ENCODE data around the gene HLCS.

The HLCS gene

DNA sequence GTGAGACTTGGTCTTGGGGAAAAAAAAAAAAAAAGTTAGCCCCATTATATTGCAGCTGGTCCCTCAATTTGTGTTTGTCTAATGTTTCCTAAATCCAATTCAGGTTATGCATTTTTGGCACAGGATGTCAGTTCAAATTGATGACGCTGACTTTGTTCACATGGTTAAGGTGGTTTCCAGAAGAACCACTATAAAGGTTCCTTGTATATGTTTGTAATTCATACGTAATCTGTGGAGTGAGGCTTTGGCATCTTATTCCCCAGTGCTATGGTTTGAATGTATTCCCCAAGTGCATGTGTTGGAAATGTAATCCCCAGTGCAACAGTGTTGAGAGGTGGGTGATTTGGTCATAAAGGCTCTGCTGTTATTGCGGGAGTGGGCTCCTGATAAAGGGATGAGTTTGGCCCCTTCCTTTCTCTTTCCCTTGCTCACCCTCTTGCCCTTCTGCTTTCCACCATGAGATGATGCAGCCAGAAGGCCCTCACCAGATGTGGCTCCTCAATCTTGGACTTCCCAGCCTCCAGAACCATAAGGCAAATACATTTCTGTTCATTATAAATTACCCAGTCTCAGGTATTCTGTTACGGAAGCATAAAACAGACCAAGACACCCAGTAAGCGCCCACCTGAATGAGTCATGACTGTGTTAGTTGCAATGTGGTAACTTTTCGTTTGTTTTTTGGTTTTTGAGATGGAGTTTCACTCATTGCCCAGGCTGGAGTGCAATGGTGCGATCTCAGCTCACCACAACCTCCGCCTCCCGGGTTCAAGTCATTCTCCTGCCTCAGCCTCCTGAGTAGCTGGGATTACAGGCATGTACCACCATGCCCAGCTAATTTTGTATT lies 19.5 kb upstream of the HLCS start:
- DNase-seq (ENCODE audit: low read depth), result no peak

DNA sequence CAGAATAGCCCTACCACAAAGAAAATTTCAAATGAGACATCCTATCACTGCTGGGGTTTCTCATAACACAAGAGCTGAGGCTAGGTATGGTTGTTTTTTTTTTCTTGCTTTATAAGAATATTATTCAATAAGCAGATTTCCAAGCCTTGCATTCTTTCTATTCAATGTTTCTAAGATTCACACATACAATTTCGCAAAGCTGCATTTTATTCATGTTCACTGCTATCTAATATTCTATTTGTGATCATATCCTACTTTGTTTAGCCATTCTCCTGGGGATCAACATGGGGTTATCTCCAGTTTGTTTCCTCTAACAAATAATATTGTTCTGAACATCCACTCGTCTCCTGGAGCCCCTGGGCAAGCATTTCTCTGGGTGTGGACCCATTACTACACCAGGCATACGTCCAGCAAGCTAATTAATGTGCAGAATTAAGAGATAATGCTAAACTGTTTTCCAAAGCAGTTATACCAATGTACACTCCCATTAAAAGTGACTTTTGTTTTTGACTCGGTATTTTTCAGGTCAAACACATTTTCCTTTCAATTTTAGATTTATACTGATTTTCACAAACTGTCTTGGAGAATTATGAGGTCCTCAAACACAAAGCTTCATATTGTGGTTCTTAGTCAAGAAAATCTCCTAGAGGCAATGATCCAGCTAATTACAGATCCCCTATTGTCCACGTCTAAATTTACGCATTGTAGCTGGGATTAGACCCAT lies 15.7 kb upstream of the HLCS start:
- no peak for DNase-seq (ENCODE audit: low read depth)

DNA sequence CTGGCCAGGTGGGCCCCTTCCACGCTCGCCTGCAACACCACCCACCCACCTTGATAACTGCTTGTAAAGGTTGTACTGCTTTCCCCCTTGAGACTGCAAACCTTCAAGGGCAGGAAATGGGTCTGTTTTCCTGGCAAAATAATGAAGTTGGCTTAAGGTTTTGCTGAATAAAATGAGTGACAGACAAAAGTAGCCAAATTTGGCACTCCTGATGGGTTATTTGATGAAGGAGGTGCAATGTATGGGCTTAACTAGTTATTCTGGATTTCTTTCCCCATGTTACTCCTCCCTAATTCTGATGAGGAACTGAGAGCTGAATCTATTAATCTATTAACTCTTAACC lies 14.6 kb upstream of the HLCS start:
- DNase-seq (ENCODE audit: low read depth), result no peak

DNA sequence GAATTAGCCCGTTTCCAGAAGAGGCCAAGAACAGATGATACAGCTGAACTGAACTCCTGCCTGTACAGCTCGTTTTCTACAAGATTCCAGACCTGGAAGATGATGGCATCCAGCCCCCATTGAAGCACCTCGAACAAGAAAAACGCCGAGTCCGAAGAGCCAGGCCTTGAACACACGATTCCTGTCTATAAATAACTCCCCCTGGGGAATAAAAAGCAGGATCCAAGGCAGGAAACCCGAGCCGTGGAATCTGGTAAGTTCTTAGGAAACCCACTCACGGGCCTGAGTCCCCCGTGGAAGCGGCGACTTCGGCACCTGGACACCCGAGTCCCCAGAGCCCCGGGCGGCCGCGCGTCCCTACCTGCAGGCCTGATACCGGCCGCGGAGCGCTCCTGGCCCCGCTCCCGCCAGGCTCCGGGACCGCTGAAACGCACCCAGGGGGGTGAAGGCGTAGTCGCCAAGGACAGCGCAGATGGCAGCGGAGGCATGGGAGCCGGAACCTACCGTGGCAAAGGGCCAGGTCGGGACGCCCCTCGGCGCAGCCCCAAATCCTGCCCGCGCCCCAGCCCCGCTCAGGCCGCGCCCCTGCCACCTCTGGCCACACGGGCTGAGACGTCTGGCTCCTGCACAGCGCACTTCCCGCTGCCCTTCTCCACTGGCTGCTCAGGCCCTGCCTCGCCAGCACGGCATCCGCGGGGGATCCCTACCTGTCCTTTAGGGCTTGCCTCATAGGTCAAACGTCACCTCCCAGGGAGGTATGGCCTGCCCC lies 14.0 kb upstream of the HLCS start:
- DNase-seq (ENCODE audit: low read depth), result no peak

DNA sequence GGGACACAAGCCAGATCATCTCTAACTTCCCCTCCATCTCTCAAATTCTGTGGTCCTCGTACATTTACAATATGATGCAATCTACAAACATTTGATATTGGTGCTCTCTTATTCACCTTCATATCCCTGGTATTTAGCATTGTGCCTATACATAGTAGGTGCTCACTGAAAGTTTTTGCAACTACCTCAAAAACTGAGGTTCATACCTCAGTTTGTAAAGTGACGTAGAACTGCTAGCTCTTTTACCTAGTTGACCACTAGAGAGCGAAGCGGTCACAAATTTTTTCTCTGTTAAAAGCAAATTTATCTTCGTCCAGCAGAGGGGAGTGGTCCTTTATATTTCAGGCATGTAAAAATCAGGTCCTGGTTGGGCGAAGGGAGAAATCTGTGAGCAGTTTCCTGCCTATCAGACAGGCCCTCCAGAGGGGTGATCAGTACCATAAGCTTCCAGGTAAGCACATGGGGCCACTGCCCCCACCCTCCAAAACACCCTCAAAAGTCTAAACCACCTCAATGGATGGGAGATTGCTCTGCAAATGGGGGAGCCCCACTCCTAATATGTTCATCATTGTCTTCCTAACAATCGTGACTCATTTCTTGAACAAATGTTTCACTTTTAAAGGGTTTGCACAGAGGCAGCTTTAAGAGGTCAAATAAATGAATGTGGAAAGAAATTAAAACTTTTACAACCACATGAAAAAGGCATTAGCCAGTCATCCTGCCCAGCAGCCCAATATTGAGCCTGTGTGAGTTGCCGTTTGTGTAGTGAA lies 10.6 kb upstream of the HLCS start:
- no peak for DNase-seq (ENCODE audit: low read depth)

DNA sequence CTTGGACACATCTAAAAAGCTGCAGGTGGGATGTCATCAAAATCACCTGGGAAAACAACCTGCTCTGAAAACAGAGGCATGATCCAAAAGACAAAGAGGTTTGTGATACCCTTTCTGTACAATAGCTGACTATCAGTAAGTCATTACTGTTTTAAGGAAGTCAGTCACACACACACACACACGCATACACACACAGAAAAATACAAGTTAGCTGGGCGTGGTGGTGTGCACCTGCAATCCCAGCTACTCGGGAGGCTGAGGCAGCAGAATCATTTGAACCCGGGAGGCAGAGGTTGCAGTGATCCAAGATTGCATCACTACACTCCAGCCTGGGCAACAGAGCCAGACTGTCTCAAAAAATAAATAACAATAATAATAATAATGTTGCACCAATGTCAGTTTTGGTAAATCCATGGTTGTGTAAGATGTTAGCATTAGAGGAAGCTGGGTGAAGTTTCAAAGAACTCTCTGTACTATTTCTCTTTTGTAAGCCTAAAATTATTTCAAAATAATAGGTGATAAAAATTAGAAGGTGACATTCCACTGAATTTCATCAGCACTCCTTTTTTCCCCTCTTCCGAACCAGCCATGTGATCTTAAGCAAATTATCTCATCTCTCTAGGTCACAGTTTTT lies 9.9 kb upstream of the HLCS start:
- no peak for DNase-seq (ENCODE audit: low read depth)

DNA sequence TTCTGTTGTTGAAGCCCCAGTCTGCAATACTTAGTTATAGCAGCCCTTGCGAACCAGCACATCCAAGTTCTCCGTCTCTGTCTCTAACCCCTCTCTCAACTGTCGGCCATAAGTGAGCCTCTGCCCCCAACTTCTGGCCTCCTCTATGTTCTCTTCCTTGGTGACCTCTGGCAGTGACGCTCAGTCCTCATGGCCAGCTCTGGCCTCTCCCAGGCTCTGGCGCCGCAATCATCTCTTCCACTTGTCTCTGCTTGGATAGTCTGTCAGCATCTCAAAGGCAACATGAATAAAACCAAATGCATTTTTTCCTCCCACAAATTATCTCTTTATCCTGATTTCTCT lies 8.4 kb upstream of the HLCS start:
- no peak for DNase-seq (ENCODE audit: low read depth)

DNA sequence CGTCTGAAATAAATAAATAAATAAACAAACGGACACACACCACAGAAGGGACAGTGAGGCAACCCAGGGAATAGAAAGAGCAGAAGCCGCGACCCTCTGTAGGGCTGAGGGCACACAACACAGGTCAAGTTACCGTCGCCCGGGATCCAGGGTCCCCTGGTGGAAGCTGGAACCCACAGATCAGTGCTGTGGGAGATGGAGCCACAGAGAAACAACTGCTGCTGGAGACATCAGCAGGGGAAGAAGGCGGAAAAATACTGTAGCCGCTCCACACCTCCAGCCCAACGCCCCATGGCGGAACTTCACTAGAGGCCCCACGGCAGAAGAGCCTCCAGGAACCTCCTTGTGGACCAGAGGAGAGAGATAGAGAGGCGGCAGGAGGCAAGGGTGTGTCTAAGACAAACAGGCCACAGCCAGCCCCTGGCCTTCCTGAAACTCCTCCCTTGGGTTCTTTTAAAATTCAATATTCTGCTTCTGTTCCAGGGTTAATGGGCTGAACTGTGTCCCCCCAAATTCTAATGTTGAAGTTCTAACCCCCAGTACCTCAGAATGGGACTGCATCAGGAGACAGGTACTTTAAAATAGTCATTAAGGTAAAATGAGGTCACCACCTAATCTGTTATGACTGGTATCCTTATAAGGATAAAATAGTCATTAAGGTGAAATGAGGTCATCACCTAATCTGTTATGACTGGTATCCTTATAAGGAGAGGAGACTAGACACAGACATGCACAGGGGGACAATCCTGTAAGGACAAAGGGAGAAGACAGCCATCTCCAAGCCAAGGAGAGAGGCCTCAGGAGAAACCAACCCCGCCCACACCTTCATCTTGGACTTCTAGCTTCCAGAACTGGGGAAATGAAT lies 7.7 kb upstream of the HLCS start:
- DNase-seq (ENCODE audit: low read depth), result no peak

DNA sequence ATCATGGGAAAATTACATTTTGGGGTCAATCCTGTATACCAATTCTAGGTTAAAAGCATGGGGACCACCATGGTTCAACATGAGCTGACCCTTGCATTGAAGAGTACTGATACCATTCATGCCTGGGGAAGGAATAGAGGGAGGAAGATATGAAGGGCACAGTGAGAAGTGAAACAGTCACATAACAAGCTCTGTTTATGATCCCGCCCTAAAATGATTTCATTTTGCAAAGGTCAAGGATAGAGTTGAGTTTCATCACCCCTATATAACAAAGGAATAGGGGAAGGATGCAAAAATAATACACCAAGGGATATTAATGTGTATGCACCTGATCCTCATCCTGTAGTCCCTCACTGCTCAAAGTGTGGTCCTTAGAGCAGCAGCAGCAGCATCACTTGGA lies 2.5 kb upstream of the HLCS start:
- no peak for DNase-seq (ENCODE audit: low read depth)

DNA sequence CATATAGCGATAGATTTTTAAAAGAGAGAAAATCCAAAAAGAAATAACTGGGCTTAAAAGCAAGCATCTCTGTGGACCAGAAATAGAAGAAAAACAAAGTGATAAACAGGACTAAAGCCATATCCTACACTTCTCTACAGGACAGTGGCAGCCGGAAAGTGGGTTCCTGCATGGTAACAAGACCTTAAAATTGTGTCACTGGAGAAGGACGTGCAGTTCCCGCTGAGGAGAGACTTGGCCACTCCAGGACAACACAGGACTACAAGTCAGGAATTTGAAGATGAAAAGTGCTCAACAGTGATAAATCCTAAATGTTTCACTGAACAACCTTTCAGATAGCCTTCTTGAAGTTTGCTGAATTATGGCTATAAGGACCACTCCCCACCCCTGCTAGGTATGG lies 1.9 kb upstream of the HLCS start:
- DNase-seq (ENCODE audit: low read depth), result no peak

DNA sequence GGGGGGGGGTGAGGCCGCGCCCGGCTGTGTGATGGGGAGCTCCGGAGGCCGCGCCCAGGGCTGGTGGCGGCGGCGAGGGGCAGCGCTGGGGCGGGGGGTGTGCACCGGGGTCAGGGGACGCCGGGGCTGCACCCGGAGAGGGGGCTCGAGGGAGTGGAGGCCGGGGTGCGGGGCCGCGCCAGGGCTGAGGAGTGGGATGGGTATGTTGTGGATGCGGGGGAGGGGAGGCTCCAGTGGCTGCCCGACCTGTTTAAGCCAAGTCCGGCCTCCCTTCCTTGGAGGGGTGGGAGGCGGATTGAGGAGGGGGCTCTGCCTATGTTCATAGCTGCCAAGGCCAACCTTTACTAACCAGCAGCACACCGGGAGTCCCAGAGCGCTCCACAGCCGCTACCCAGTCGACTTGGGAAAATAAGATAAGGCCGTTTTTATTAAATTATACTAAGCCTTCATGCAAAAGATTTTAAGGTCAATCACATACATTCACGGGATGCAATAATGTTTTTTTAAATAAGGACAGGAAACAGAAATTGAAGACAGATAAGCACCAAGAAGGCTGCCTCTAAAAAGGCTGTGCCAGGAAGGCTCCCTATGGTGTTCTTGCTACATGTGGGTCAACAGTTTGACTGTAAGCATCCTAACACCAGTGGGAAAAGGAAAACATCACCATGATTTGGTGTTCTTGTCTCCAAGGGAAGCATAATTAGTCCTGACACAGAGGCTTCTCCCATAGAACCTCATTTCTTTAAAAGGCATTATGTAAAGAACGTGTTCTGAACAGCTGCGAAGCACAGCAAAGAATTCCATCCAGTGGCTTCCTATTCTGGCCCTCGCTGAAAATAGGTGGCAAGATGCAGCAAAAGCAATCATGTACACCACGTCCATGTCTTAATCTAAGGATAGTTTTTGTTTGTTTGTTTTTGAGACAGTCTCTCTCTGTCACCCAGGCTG lies 626 bp upstream of the HLCS start:
- DNase-seq (ENCODE audit: low read depth), result no peak

DNA sequence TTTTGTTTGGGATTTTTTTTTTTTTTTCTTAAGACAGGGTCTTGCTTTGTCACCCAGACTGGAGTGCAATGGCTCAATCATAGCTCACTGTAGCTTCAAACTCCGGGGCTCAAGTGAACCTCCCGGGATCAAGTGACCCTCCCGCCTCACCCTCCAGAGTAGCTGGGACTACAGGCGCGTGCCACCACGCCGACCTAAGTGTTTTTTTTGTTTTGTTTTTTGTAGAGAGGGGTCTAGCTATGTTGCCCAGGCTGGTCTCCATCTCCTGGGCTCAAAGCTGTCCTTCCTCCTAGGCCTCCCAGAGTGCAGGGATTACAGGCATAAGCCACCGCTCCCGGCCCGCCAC lies 776 bp downstream of the HLCS start:
- no peak for DNase-seq (ENCODE audit: low read depth)

DNA sequence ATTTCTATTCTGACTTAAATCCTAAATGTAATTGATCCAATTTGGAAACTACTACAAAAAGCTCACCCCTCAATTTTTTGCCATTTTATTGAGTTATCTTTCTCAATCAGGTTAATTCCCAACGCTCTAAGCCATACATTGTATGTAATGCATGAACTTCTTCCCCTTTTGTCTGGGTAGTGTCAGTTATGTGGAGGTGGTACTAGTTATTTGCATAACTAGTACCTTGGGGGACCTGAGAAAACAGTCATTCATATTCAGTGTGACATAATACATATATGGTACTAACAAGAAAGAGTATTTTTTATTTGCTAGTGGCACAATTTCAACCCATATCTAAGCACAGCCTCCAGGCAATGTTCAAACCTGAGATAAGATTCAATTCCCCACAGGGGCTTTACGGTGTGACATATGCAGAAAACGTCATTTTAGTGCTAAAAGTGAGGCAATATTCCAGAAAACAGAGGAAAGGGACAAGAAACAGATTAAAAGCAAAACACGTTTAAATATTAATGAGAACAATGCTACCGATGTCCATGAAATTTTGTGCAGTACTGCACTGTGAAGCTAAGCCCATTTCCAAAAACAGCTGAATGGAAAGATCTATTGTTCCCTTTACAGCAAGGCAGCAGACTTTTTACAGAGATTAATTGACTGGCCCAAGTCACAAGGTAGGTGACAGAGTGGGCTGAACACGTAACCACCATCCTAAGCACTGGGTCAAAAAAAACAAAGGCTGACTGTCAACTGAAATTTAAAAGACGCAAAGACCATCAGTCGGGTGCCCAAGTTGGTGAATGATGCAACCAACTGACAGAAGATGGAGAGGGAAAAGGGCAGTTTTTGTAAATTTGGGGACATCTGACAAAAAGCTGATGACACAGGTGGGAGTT lies 1.4 kb downstream of the HLCS start:
- no peak for DNase-seq (ENCODE audit: low read depth)

DNA sequence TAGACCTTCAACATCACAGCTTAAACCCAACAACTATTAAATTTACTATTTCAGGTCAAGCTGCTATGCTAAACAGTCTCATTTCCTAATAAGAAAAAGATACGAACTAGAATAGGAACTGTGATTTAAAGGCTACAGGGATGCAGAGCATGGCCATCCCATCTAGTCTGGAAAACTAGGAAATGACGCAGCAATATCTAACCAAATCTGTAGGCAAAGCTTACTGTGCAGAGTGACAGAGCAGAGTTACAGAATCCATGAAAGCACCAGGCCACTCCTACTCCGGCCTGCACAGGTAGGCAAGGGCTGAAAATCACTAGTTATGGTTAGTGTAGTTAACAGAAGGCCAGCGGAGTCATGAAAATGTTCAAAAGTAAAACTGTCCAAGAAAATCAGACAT lies 2.1 kb downstream of the HLCS start:
- no peak for DNase-seq (ENCODE audit: low read depth)

DNA sequence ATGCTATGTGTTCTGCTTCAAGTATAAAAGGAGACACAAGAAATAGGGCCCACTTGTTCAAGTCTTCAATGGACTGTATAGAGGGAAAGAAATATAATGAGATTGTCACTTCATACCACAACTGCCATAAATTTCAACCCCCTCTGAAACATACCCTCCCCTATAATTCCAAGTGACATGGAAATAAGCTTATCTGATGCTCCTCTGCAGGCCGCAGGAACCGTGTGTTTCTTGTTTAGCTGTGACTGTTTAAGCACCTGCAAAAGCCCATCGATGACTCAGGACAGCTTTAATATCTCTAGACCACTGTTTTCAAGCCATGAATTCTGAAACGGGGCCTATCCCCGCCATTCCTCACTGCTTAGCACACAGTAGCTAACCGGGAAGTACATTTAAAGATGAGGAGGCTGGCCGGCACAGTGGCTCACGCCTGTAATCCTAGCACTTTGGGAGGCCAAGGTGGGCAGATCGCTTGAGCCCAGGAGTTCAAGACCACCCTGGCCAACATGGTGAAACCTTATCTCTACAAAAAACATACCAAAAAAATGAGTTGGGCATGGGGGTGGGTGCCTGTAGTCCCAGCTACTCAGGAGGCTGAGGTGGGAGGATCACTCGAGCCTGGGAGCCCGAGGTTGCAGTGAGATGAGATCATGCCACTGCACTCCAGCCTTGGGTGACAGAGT lies 4.2 kb downstream of the HLCS start:
- DNase-seq (ENCODE audit: low read depth), result no peak

DNA sequence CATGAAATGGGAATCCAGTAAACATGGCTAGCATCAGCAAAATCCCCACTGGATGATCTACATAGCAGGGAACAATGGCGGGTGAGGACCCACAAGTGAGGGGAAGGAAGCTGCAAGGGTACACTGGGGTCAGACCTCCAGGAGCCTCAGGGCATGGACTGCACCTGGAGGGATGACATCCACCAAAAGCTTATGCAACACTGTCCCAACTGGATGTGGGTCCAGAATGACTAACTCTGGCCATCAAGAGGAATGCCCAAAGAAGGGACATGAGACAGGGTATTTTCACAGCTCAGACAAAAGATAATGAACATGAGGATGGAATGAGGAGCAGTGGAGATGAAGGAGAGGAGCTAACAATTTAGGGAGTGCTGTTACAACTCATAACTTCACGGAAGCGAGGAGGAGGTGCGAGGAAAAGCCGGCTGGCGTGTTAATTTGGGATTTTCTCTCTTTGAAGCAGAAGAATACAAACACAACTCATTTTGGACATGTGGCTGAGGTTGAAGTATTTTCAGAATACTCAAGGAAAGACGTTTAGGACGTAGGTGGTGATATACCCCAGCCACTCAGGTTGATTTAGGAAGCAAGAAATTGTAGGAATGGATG lies 5.7 kb downstream of the HLCS start:
- no peak for DNase-seq (ENCODE audit: low read depth)

DNA sequence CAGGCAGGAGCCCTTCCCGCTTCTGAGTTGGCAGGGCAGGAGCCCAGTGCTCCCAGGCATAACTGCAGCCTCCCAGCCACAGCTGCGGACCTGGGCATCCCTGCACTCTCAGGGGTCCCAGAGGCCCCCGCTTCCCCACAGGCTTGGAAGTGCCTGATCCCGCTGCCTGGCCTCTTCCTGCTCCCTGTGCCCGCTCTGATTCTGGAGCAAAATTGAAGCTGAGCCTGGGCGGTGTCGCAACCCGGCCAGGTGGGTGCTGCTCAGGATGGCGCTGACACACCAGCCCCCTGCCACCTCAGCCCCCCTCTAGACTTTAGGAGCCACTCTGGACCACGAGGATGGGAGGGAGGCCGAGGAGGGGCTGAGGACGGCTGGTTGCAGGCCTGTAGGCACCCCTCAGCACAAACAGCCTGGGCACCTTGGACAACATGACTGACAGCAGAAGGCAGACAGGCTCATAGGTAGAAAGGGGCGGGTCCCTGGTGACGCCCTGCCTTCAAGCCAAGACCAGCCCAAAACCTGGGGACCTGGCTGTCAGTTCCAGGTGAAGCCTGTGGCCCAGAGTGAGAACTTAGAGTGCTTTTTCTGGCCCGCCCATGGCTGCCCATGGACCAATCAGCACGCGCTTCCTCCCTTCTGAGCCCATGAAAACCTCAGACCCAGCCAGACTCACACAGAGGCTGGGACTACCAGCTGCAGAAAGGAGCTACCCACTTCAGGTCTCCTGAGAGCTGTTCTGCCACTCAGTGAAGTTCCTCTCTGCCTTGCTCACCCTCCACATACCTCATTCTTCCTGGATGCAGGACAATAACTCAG lies 7.2 kb downstream of the HLCS start:
- DNase-seq (ENCODE audit: low read depth), result no peak
